A549 (cell line): Measurements from ENCODE around the gene PPP4R2.

Experiments
- CTCF ChIP-seq: fragments of >200 bp; sonication (Bioruptor Twin); formaldehyde crosslinking; IDR thresholded peaks from 3 replicates; pipeline ENCODE4 v1.5.1; 2016
- EHMT2 ChIP-seq: fragments of 200-600 bp; sonication (generic); IDR thresholded peaks from 2 replicates; pipeline ENCODE4 v1.6.1; 2016; ENCODE audit warnings: antibody characterized with exemption, low read depth, mild to moderate bottlenecking, moderate library complexity
- KDM1A ChIP-seq: fragments of 200-600 bp; sonication (generic); IDR thresholded peaks from 2 replicates; pipeline ENCODE4 v1.6.1; 2016; ENCODE audit warnings: low read depth, mild to moderate bottlenecking
- MYC ChIP-seq: IDR thresholded peaks from 2 replicates; pipeline ENCODE4 v1.6.1; 2012; ENCODE audit warnings: mild to moderate bottlenecking, inconsistent platforms, low read length, improper control_type of control experiment, borderline replicate concordance
- POLR2A ChIP-seq: IDR thresholded peaks from 2 replicates; pipeline ENCODE4 v1.6.1; 2012; ENCODE audit warnings: mild to moderate bottlenecking, low read length
- REST ChIP-seq: fragments of 200-600 bp; sonication (generic); IDR thresholded peaks from 2 replicates; pipeline ENCODE4 v1.6.1; 2016; ENCODE audit warnings: antibody characterized with exemption, mild to moderate bottlenecking, moderate library complexity
- RFX5 ChIP-seq: fragments of 450-650 bp; IDR thresholded peaks from 2 replicates; pipeline ENCODE4 v1.7.1; 2014; ENCODE audit warnings: antibody characterized with exemption, mild to moderate bottlenecking, moderate library complexity
- RNF2 ChIP-seq: fragments of 200-600 bp; sonication (generic); IDR thresholded peaks from 2 replicates; pipeline ENCODE4 v1.6.1; 2016; ENCODE audit warnings: low read depth, mild to moderate bottlenecking, antibody characterized with exemption, moderate library complexity, borderline replicate concordance
- SMC3 ChIP-seq: fragments of >200 bp; sonication (Bioruptor Twin); formaldehyde crosslinking; IDR thresholded peaks from 3 replicates; pipeline ENCODE4 v1.6.1; 2018; ENCODE audit warnings: inconsistent platforms
- ZFP36 ChIP-seq: fragments of 450-650 bp; IDR thresholded peaks from 2 replicates; pipeline ENCODE4 v1.6.1; 2014; ENCODE audit warnings: borderline replicate concordance; ENCODE audit not compliant: partially characterized antibody

GRCh38 chr3:73056014-73056844 is 59.6 kb downstream of the PPP4R2 start:
- TF ChIP-seq POLR2A (no peak), EHMT2 (no peak), SMC3 (peak; percentile 57), CTCF (peak; percentile 70), RFX5 (no peak), KDM1A (no peak), MYC (no peak), ZFP36 (no peak), RNF2 (no peak), REST (no peak)
